Smooth muscle cell (in vitro differentiated cells): ENCODE results near the gene PHETA2. TPM values are rescaled to one million over a fixed set of nuclear protein-coding genes. Genes with fewer than 3 reads are reported as not detected.

Source experiments
- DNase-seq: peaks from one replicate; lab custom pipeline; 2025; ENCODE audit not compliant: unreplicated experiment; lab: John Stamatoyannopoulos, UW
- H2AFZ ChIP-seq: fragments of 200-600 bp; sonication (generic); 2 replicates; pipeline ENCODE4 v1.6.0; 2016; ENCODE audit warnings: antibody characterized with exemption, low read depth, mild to moderate bottlenecking
- H3F3A ChIP-seq: fragments of 200-600 bp; sonication (generic); 2 replicates; pipeline ENCODE4 v1.6.0; 2017; ENCODE audit warnings: antibody characterized with exemption, low read depth
- H3K27ac ChIP-seq: fragments of 200-600 bp; sonication (generic); 2 replicates; pipeline ENCODE4 v1.5.1; 2016; ENCODE audit warnings: low read depth, mild to moderate bottlenecking
- H3K27me3 ChIP-seq: fragments of 200-600 bp; sonication (generic); 2 replicates; pipeline ENCODE4 v1.6.1; 2016; ENCODE audit warnings: low read depth, mild to moderate bottlenecking
- H3K36me3 ChIP-seq: fragments of 200-600 bp; sonication (generic); 2 replicates; pipeline ENCODE4 v1.5.1; 2016; ENCODE audit warnings: low read depth
- H3K4me1 ChIP-seq: fragments of 200-600 bp; sonication (generic); 2 replicates; pipeline ENCODE4 v1.5.1; 2016; ENCODE audit warnings: low read depth
- H3K4me2 ChIP-seq: fragments of 200-600 bp; sonication (generic); 2 replicates; pipeline ENCODE4 v1.6.0; 2016; ENCODE audit warnings: mild to moderate bottlenecking
- H3K4me3 ChIP-seq: fragments of 200-600 bp; sonication (generic); 2 replicates; pipeline ENCODE4 v1.5.1; 2016; ENCODE audit warnings: mild to moderate bottlenecking
- H3K79me2 ChIP-seq: fragments of 200-600 bp; sonication (generic); 2 replicates; pipeline ENCODE4 v1.6.0; 2016; ENCODE audit warnings: low read depth, mild to moderate bottlenecking
- H3K9ac ChIP-seq: fragments of 200-600 bp; sonication (generic); 2 replicates; pipeline ENCODE4 v1.6.0; 2016; ENCODE audit warnings: low read depth
- H3K9me3 ChIP-seq: fragments of 200-600 bp; sonication (generic); replicated peaks from 2 replicates; pipeline ENCODE4 v1.5.1; 2016; ENCODE audit warnings: low read depth
- H4K20me1 ChIP-seq: fragments of 200-600 bp; sonication (generic); 2 replicates; pipeline ENCODE4 v1.6.0; 2016; ENCODE audit warnings: low read depth
- WGBS: methylation state at CpG from one replicate; pipeline ENCODE4 v1.1.7; 2016; ENCODE audit warnings: low lambda C conversion rate; 5-methylcytosine and 5-hydroxymethylcytosine counted together
- polyA plus RNA-seq: library from polyadenylated mRNA; unstranded; fragments of >200 nt; fragmentation: Nextera tagmentation; extraction: Ambion mirVana; gene quantifications from 2 replicates; pipeline ENCODE4 v1.2.1, GENCODE V29; 2016
- total RNA-seq: library from RNA; depleted of rRNA; stranded (reverse); fragments of >200 nt; gene quantifications from 2 replicates; pipeline ENCODE4 v1.2.3, GENCODE V29; 2014
- TF ChIP-seq, protein P1 (sequence below): fragments of 200-600 bp; sonication (generic); IDR thresholded peaks from 2 replicates; pipeline ENCODE4 v1.5.1; 2017; ENCODE audit warnings: borderline replicate concordance, mild to moderate bottlenecking, antibody characterized with exemption; ENCODE audit not compliant: insufficient read depth, poor library complexity, severe bottlenecking

Gene PHETA2
- total and polyA plus RNA-seq, 2 experiments from 2014 or later: 6.7 to 15.9 TPM

DNA sequence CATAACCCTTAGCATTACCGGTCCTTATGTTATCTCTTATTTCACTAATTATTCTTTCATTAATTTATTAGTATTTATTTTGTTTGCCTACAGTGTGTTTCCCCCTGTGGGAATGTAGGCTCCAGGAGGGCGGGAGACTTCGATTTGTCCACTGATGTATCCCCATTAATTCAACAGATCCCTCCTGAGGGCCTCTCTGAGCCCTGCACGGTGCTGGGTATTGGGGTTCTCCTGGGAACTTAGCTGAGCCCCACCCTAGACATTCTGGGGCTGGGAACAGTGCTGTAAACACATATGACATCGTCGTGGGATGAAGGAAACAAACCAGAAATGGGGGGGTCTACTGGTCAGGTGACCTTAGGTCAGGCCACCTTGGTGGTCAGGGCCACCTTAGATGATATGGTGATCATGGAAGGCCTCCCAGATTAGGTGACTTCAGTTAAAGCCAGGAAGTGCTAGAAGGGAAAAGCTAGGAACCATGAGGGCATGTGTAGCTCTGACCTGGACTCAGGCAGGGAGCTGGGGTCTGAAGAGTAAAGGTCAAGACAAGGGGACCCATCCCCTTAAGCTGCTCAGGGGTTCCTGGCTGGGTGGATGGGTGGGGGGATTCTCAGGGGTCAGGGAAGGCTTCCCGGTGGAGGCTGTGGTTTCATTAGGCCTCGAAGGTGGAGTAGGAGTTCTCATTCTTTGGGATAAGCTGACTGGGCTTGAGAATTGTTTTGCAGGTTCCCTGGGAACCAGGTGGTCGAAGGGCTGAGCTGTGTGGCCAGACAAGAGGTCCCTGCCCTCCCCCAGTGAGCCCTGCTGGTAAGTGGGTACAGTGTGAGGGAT, 1.0 kb downstream of the PHETA2 start:
- Histone ChIP-seq H3K9ac (peak overlapping the region; percentile 82), H3K79me2 (no peaks in the 10 kb centered on the region), H2AFZ (no peak overlapping the region), H3K4me1 (peaks cover 16% of the 10 kb centered on the region), H3K27ac (peak overlapping the region; percentile 77), H3F3A (peaks cover 6% of the 10 kb centered on the region), H4K20me1 (no peaks in the 10 kb centered on the region), H3K27me3 (no peaks in the 10 kb centered on the region), H3K9me3 (no peaks in the 10 kb centered on the region), H3K4me3 (peak overlapping the region; percentile 50), H3K4me2 (peak overlapping the region; percentile 84), H3K36me3 (no peaks in the 10 kb centered on the region)
- no peak for DNase-seq
- TF ChIP-seq, protein P1, sequence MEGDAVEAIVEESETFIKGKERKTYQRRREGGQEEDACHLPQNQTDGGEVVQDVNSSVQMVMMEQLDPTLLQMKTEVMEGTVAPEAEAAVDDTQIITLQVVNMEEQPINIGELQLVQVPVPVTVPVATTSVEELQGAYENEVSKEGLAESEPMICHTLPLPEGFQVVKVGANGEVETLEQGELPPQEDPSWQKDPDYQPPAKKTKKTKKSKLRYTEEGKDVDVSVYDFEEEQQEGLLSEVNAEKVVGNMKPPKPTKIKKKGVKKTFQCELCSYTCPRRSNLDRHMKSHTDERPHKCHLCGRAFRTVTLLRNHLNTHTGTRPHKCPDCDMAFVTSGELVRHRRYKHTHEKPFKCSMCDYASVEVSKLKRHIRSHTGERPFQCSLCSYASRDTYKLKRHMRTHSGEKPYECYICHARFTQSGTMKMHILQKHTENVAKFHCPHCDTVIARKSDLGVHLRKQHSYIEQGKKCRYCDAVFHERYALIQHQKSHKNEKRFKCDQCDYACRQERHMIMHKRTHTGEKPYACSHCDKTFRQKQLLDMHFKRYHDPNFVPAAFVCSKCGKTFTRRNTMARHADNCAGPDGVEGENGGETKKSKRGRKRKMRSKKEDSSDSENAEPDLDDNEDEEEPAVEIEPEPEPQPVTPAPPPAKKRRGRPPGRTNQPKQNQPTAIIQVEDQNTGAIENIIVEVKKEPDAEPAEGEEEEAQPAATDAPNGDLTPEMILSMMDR: no peak
- 91% methylated on average over 9 of the region's 9 CpGs for WGBS

DNA sequence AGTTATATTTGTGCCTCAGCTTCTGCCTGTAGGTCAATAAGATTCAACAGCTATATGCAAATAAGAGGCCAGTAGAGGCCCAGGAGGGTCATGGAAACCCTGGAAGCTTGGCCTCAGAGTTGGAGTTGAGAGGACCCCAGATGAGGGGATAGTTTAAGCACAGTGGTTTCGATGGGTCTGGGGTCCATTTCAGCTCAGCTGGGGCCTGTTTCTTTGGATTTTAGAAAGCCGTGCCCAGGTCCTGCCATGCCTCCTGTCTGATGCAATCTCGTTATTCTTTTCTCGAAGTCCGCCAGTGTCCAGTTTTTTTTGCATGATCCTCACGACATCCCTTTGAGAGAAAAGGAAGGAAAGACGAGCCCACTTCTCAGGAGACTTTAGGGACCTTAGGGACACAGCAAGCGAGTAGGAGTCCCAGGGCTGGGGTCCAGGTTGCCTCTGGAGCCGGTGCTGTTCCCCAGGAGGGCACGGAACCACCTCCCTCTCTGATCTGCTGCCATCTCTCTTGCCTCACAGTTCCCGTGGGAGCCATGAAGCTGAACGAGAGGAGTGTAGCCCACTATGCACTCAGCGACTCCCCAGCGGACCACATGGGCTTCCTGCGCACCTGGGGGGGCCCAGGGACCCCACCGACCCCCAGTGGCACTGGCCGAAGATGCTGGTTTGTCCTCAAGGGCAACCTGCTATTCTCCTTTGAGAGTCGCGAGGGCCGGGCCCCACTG, 2.9 kb downstream of the PHETA2 start:
- Histone ChIP-seq H3K79me2 (peaks cover 8% of the 10 kb centered on the region), H3F3A (peaks cover 15% of the 10 kb centered on the region), H3K36me3 (no peaks in the 10 kb centered on the region), H3K4me1 (peaks cover 12% of the 10 kb centered on the region), H3K4me3 (no peak overlapping the region), H3K27ac (no peak overlapping the region), H3K9ac (no peak overlapping the region), H2AFZ (no peak overlapping the region), H3K27me3 (no peaks in the 10 kb centered on the region), H3K9me3 (no peaks in the 10 kb centered on the region), H3K4me2 (no peak overlapping the region), H4K20me1 (no peaks in the 10 kb centered on the region)
- 95% methylated on average over 20 of the region's 20 CpGs for WGBS
- TF ChIP-seq, protein P1: no peak
- DNase-seq: no peak

DNA sequence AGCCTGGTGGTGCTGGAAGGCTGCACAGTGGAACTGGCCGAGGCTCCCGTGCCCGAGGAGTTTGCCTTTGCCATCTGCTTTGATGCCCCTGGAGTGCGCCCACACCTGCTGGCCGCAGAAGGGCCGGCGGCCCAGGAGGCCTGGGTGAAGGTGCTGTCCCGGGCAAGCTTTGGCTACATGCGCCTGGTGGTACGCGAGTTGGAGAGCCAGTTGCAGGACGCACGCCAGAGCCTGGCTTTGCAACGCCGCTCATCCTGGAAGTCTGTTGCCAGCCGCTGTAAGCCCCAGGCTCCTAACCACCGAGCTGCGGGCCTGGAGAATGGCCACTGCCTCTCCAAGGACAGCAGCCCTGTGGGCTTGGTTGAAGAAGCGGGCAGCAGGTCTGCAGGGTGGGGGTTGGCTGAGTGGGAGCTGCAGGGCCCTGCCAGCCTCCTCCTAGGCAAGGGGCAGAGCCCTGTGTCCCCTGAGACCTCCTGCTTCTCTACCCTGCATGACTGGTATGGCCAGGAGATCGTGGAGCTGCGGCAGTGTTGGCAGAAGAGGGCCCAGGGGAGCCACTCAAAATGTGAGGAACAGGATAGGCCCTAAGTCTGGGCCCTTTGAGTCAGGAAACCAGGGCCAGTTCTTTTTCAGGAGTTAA, 3.6 kb downstream of the PHETA2 start:
- H3K4me2 ChIP-seq: no peak overlapping the region
- H3K27ac ChIP-seq: peak overlapping the region; percentile 98
- H3K27me3 ChIP-seq: no peaks in the 10 kb centered on the region
- DNase-seq: no peak
- H3K79me2 ChIP-seq: peaks cover 15% of the 10 kb centered on the region
- H4K20me1 ChIP-seq: no peaks in the 10 kb centered on the region
- H3K9me3 ChIP-seq: no peaks in the 10 kb centered on the region
- H3K36me3 ChIP-seq: no peaks in the 10 kb centered on the region
- no peak overlapping the region for H3K4me3 ChIP-seq
- no peak overlapping the region for H3K9ac ChIP-seq
- peaks cover 12% of the 10 kb centered on the region for H3K4me1 ChIP-seq
- no peak overlapping the region for H2AFZ ChIP-seq
- 98% methylated on average over 21 of the region's 21 CpGs for WGBS
- TF ChIP-seq, protein P1: no peak
- H3F3A ChIP-seq: peaks cover 15% of the 10 kb centered on the region
